Activated T-helper 1 cell treated with anti-CD3 and anti-CD28 coated beads, Interleukin-12 subunit alpha, Interleukin-12 subunit beta, Interleukin-2, Interleukin-4 antibody, amounts not matched to agents 30 ng/mL and 10 ng/mL and 1 ng/mL, durations not matched to agents 14 hours and 24 hours and 36 hours (primary cell): ENCODE results near the gene GALNTL6. TPM values are rescaled to one million over a fixed set of nuclear protein-coding genes. Genes with fewer than 3 reads are reported as not detected.
"Not testable (repeated sequence)": the region's sequence is repeated elsewhere in the genome, so short reads cannot be mapped to it uniquely, and the experiment has no call there.

ENCODE experiments used
- DNase-seq: peaks from one replicate; pipeline ENCODE4 v3.0.0; 2021; ENCODE audit warnings: low spot score
- H3K27ac Mint-ChIP-seq: one replicate; pipeline ENCODE4 v1.8.0; 2021; ENCODE audit warnings: mild to moderate bottlenecking, mixed read lengths
- H3K27me3 Mint-ChIP-seq: one replicate; pipeline ENCODE4 v1.8.0; 2022; ENCODE audit warnings: mild to moderate bottlenecking, moderate library complexity, mixed read lengths; ENCODE audit not compliant: insufficient read depth
- H3K36me3 Mint-ChIP-seq: one replicate; pipeline ENCODE4 v1.8.0; 2021; ENCODE audit warnings: low read depth, mixed read lengths
- H3K4me1 Mint-ChIP-seq: one replicate; pipeline ENCODE4 v1.8.0; 2021; ENCODE audit warnings: low read depth, mixed read lengths
- H3K4me3 Mint-ChIP-seq: one replicate; pipeline ENCODE4 v1.8.0; 2021; ENCODE audit warnings: mild to moderate bottlenecking, moderate library complexity, mixed read lengths
- H3K9me3 Mint-ChIP-seq: one replicate; pipeline ENCODE4 v1.8.0; 2021; ENCODE audit warnings: mixed read lengths
- intact Hi-C: fragments of 100-400 bp; cut with micrococcal nuclease; formaldehyde crosslinking; loops from one replicate; pipeline ENCODE4 v1.15.1; 2024
- total RNA-seq: library from RNA; stranded (reverse); gene quantifications from 2 replicates; pipeline ENCODE4 v1.2.3, GENCODE V29; 2022

Gene GALNTL6
- total RNA-seq, 1 donor from 2014 or later, result not detected

DNA sequence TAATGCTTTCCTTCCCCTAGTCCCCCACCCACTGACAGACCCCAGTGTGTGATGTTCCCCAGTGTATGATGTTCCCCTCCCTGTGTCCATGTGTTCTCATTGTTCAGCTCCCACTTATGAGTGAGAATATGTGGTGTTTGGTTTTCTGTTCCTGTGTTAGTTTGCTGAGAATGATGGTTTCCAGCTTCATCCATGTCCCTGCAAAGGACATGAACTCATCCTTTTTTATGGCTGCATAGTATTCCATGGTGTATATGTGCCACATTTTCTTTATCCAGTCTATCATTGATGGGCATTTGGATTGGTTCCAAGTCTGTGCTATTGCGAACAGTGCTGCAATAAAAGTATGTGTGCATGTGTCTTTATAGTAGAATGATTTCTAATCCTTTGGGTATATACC is 1228.9 kb downstream of the GALNTL6 start:
- not testable (repeated sequence) for H3K9me3 Mint-ChIP-seq, H3K36me3 Mint-ChIP-seq, H3K4me1 Mint-ChIP-seq

DNA sequence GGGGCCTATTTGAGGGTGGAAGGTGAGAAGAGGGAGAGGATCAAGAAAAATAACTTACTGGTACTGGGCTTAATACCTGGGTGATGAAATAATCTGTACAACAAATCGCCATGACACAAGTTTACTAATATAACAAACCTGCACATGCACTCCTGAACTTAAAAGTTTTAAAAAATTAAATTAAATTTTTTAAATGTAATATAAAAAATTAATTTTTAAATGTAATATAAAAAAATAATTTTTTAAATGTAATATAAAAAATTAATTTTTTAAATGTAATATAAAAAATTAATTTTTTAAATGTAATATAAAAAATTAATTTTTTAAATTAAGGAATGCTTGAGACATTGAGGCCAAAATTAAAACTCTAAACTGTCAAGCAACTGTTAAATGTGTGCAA is 1231.1 kb downstream of the GALNTL6 start:
- intact Hi-C loops, result no loop called here
- DNase-seq, result no peak
- Mint-ChIP-seq H3K9me3 (no peaks in the 10 kb centered on the region), H3K4me1 (no peaks in the 10 kb centered on the region), H3K27ac (no peak overlapping the region), H3K27me3 (peaks cover 9% of the 10 kb centered on the region), H3K4me3 (no peak overlapping the region), H3K36me3 (no peaks in the 10 kb centered on the region)

More for the DNA sequence above, 1228.9 kb downstream of the GALNTL6 start:
- H3K4me3 Mint-ChIP-seq, H3K27ac Mint-ChIP-seq, DNase-seq, intact Hi-C loops: not testable (repeated sequence)
- H3K27me3 Mint-ChIP-seq, result peaks cover 11% of the 10 kb centered on the region

DNA sequence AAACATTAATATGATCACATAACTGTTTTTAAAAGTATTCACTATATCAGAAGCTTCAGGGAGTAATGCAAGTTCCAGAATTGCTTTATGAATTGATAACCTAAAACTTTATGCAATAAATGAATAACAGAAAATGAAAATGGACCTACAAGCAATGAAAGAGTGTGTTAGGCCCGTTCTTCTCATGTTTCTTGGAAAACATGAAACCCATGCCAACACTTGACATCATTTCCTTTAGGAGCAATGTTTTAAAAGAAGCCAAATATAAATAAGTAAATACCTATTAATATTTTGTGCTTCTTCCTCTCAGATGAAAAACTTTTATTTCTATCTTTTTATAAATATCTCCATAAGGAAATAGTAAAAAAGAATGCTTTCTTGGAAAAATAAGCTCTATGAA is 1232.4 kb downstream of the GALNTL6 start:
- Mint-ChIP-seq H3K4me3 (no peak overlapping the region), H3K36me3 (no peaks in the 10 kb centered on the region), H3K27ac (no peak overlapping the region), H3K27me3 (peaks cover 12% of the 10 kb centered on the region), H3K4me1 (no peaks in the 10 kb centered on the region), H3K9me3 (no peaks in the 10 kb centered on the region)
- intact Hi-C loops, result no loop called here
- DNase-seq, result no peak

DNA sequence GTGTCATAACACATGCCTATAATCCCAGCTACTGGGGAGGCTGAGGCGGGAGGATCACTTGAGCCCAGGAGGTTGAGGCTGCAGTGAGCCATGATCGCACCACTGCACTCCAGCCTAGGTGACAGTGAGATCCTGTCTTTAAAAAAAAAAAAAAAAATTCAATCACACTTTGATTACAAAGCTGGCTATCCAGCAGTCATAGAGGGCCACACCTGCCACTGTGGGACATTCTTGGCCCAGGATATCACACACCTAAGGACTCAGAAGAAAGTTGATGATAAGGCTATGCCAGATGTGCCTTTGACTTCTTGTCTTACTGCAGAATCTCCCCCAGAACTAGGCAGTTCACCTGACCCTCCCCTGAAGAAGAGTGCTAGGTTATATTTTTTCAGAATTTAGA is 1232.9 kb downstream of the GALNTL6 start:
- DNase-seq, result no peak
- Mint-ChIP-seq H3K4me1 (no peaks in the 10 kb centered on the region), H3K27ac (no peak overlapping the region), H3K27me3 (peaks cover 12% of the 10 kb centered on the region), H3K9me3 (no peaks in the 10 kb centered on the region), H3K36me3 (no peaks in the 10 kb centered on the region), H3K4me3 (no peak overlapping the region)
- intact Hi-C loops, result no loop called here

DNA sequence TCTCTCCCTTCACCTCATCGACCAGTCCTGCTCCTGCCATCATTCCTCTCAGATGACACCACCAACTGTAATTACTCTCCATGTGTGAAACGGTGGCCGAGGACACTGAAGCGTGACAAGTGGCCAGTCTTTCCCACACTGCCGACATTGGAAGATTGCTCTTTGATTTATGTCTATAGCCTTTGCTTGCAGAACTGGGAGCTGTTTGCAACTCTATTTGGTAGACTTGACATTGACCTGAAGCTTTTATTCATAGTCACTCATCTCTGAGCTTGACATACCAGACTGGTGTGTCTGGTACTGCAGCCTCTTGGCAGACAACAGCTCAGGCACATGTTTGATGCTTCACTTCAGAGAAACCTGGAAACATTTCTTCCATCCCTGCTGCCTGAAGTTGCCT is 1233.6 kb downstream of the GALNTL6 start:
- no peak overlapping the region for H3K4me3 Mint-ChIP-seq
- no peaks in the 10 kb centered on the region for H3K4me1 Mint-ChIP-seq
- H3K36me3 Mint-ChIP-seq, result no peaks in the 10 kb centered on the region
- H3K27me3 Mint-ChIP-seq, result peaks cover 9% of the 10 kb centered on the region
- DNase-seq, result no peak
- intact Hi-C loops, result no loop called here
- no peak overlapping the region for H3K27ac Mint-ChIP-seq
- H3K9me3 Mint-ChIP-seq, result no peaks in the 10 kb centered on the region

DNA sequence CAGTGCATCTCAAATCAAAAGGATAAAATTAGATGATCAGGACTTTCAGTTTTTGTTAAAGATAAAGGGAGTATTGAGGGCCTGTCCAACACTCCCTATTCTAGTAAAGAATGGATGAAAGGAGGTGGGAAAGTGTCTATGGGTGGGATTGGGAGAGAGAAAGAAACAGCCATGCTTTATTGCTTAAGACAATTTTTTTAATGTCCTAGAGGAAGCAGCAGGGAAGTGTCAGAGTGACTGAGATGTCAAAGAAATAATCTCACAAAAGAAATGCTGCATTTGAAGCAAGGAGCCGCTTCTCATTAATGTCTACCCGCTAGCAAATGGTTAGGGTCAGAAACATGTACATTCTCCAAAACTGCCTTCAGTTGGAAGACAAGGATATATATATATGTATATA is 1238.0 kb downstream of the GALNTL6 start:
- peaks cover 14% of the 10 kb centered on the region for H3K27me3 Mint-ChIP-seq
- no peak overlapping the region for H3K4me3 Mint-ChIP-seq
- H3K9me3 Mint-ChIP-seq, result no peaks in the 10 kb centered on the region
- H3K4me1 Mint-ChIP-seq, result no peaks in the 10 kb centered on the region
- intact Hi-C loops, result no loop called here
- no peak for DNase-seq
- H3K36me3 Mint-ChIP-seq, result no peaks in the 10 kb centered on the region
- H3K27ac Mint-ChIP-seq, result no peak overlapping the region

DNA sequence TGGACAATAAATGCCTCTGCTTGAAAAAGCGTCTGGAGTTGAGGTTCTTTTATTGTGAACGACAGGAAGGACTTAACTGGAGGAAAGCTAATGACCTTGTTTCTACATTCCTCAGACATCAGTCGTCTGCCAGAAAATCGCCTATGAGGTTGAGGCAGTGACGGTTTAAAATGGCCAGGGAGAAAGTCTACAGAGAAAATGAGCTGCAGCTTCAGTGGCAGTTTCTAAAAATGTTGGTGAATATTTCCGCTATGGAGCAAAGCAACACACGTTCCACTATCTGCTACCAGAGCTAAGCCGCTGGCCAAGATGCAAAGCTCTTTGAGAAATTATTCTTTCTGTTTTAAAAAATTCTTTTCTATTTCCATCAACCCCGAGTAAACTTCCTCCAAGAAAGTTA is 1238.5 kb downstream of the GALNTL6 start:
- Mint-ChIP-seq H3K36me3 (no peaks in the 10 kb centered on the region), H3K4me1 (no peaks in the 10 kb centered on the region), H3K27ac (no peak overlapping the region), H3K27me3 (peaks cover 14% of the 10 kb centered on the region), H3K9me3 (no peaks in the 10 kb centered on the region), H3K4me3 (no peak overlapping the region)
- intact Hi-C loops, result no loop called here
- no peak for DNase-seq

DNA sequence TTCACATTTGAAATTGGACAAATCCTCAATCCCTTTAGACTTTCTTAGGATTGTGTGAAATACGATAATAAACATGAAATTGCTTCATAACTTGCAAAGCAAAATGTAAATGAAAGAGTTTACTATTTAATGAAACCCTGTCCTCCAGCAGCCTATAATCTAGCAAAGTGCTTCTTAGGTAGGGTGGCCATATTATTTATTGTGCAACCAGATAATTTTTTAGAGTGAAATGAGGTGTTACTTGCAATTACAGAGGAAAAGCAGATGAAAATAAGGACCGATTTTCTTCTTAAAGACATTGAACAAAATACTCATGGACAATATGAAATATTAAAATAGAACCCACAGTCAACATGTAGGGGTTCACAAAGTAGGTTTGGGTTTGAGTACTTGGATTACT is 1239.2 kb downstream of the GALNTL6 start:
- H3K36me3 Mint-ChIP-seq, result no peaks in the 10 kb centered on the region
- no peak overlapping the region for H3K4me3 Mint-ChIP-seq
- H3K27ac Mint-ChIP-seq, result no peak overlapping the region
- H3K27me3 Mint-ChIP-seq, result peaks cover 14% of the 10 kb centered on the region
- intact Hi-C loops, result no loop called here
- H3K4me1 Mint-ChIP-seq, result no peaks in the 10 kb centered on the region
- no peaks in the 10 kb centered on the region for H3K9me3 Mint-ChIP-seq
- no peak for DNase-seq

DNA sequence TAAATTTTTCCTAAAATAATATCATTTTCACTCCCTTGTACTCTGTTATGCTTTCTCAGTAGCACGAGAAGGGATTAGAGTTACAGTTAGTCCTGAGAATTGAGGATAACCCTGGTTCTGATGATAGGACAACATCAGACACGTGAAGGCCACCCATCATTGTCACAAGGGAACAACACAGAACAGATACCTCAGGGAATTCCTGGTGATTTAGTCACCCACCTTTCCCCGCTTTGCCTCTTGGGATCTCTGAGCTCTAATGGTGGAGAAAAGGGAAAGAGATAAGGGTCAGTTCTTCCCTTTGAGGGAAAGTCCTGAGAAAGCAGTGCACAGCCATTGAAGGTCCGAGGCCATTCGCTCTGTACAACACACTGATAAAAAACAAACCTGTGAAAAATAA is 1243.1 kb downstream of the GALNTL6 start:
- Mint-ChIP-seq H3K36me3 (no peaks in the 10 kb centered on the region), H3K4me1 (no peaks in the 10 kb centered on the region), H3K4me3 (no peak overlapping the region), H3K27me3 (peaks cover 8% of the 10 kb centered on the region), H3K9me3 (no peaks in the 10 kb centered on the region), H3K27ac (no peak overlapping the region)
- no peak for DNase-seq
- intact Hi-C loops, result no loop called here

DNA sequence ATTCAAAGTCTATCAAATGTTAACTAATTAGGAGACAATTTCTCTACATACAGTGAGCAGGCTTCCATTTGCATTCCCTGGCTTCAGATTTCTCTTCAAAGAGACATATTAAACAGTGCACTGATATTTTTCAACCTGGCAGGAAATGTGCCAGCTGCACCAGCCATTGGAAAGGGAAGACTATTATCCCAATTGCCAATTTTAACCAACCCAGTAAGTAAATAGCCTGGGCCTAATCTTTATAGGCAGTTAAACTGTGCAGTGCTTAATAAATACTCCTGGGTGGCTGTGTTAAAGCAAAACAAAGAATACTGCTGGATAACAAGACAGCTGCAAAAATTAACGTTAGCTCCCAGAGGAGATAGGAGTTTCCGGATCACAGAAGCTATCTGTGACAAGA is 1243.5 kb downstream of the GALNTL6 start:
- H3K27me3 Mint-ChIP-seq, result peaks cover 8% of the 10 kb centered on the region
- no peaks in the 10 kb centered on the region for H3K4me1 Mint-ChIP-seq
- no peak overlapping the region for H3K4me3 Mint-ChIP-seq
- H3K36me3 Mint-ChIP-seq, result no peaks in the 10 kb centered on the region
- no peak overlapping the region for H3K27ac Mint-ChIP-seq
- DNase-seq, result no peak
- intact Hi-C loops, result no loop called here
- H3K9me3 Mint-ChIP-seq, result no peaks in the 10 kb centered on the region

DNA sequence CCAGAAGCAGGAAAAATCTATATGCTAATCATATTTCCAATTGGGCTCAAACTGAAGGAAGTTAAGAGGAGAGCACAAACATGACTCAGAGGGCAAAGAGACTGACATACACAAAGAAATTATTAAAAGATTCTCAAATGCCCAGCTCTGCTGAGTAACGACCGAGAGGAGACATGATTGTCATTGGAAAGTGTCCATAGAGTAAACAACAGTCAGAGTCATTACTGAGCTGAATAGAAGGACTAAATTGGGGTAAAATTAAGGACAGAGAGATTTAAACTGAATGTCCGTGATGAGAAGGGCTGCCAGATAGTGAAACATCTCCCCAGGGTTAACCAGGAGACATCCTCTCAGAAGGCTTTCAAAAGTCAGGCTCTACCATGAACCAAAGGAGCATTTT is 1244.2 kb downstream of the GALNTL6 start:
- Mint-ChIP-seq H3K4me3 (no peak overlapping the region), H3K9me3 (no peaks in the 10 kb centered on the region), H3K4me1 (no peaks in the 10 kb centered on the region), H3K27me3 (peaks cover 8% of the 10 kb centered on the region), H3K27ac (no peak overlapping the region), H3K36me3 (no peaks in the 10 kb centered on the region)
- no peak for DNase-seq
- intact Hi-C loops, result no loop called here

DNA sequence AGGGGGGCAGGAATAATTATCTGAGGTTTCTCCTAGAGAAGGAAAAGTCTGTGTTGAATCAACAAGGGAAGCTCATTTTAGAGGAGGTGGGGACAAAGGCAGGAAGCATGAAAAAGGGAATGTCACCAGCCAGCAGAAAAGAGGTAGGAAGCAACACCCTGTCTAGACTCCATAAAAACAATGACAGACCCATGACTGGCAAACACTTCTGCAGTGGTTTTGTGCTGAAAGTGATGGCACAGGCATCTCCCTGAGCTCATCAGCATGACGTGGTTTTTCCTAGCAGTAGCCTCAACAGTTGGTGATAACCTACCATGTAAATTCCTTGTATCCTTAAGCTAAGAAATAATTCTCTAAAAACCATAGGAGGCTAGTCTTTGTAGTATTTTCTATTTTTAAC is 1244.7 kb downstream of the GALNTL6 start:
- no peaks in the 10 kb centered on the region for H3K4me1 Mint-ChIP-seq
- no peaks in the 10 kb centered on the region for H3K36me3 Mint-ChIP-seq
- intact Hi-C loops, result no loop called here
- no peak overlapping the region for H3K27ac Mint-ChIP-seq
- H3K9me3 Mint-ChIP-seq, result no peaks in the 10 kb centered on the region
- DNase-seq, result no peak
- peaks cover 8% of the 10 kb centered on the region for H3K27me3 Mint-ChIP-seq
- no peak overlapping the region for H3K4me3 Mint-ChIP-seq

DNA sequence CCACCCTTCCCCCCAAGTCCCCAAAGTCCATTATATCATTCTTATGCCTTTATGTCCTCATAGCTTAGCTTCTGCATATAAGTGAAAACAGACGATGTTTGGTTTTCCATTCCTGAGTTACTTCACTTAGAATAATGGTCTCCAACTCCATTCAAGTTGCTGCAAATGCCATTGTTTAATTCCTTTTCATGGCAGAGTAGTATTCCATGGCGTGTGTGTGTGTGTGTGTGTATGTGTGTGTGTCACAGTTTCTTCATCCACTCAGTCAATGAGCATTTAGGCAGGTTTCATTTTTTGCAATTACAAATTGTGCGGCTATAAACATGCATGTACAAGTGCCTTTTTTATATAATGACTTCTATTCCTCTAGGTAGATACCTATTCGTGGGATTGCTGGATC is 1248.0 kb downstream of the GALNTL6 start:
- DNase-seq, result no peak
- H3K27me3 Mint-ChIP-seq, result no peaks in the 10 kb centered on the region
- intact Hi-C loops, result no loop called here
- no peaks in the 10 kb centered on the region for H3K36me3 Mint-ChIP-seq
- no peaks in the 10 kb centered on the region for H3K9me3 Mint-ChIP-seq
- H3K4me1 Mint-ChIP-seq, result no peaks in the 10 kb centered on the region
- H3K4me3 Mint-ChIP-seq, result no peak overlapping the region
- H3K27ac Mint-ChIP-seq, result no peak overlapping the region

DNA sequence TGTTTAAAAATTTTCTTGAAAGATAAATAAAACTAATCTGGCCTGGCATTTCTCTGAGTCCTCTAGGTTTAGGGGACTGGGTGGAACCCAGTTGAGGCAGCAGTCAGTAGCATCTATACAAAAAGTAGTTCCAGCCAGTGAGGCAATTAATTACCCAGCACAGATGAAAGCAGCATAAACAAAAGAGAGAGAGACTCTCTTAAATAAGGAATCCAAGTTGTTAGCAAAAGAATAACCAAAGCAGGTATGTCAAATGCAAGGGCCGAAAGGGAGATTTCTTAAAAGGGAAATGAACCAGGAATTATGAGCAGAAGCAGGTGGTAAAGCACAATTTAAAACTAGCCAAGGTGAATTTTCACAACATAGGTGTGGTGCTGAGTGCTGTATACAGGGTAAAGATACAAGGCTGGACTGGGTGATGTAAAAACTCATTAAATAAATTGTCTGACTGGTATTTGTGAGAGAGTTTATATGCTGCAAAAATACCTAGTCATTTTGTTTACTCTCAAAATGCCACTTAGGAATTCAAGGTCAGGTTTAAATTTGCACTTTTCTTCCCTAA is 1260.8 kb downstream of the GALNTL6 start:
- H3K9me3 Mint-ChIP-seq, result peaks cover 10% of the 10 kb centered on the region
- no peaks in the 10 kb centered on the region for H3K27me3 Mint-ChIP-seq

More for the DNA sequence above, 1260.8 kb downstream of the GALNTL6 start:
- Mint-ChIP-seq H3K4me1 (no peaks in the 10 kb centered on the region), H3K36me3 (no peaks in the 10 kb centered on the region), H3K27ac (no peak overlapping the region), H3K4me3 (no peak overlapping the region)
- no peak for DNase-seq
- intact Hi-C loops, result no loop called here
